WTC11 (cell line): ENCODE measurements around the gene EFNB3. TPM values are rescaled to one million over a fixed set of nuclear protein-coding genes. Genes with fewer than 3 reads are reported as not detected.

Experiments used
- ATAC-seq: fragments of 200-7000 bp; cut with Tn5 transposase; 2 replicates; pipeline ENCODE4 v1.10.0; 2021; ENCODE audit warnings: mild to moderate bottlenecking, moderate library complexity
- CTCF ChIA-PET: fragments of 300-600 bp; sonication (Branson Sonifier 250); formaldehyde crosslinking; loops from one replicate; lab custom pipeline; 2021; ENCODE audit warnings: antibody characterized with exemption; lab: Charles Lee
- POLR2A ChIA-PET: fragments of 350-600 bp; sonication (Branson Sonifier 250); formaldehyde crosslinking; loops from one replicate; lab custom pipeline; 2021; ENCODE audit warnings: antibody characterized with exemption; lab: Charles Lee
- DNase-seq: peaks from one replicate; pipeline ENCODE4 v3.0.0; 2021; ENCODE audit warnings: low spot score
- H3K27ac Mint-ChIP-seq: 2 replicates; pipeline ENCODE4 v1.8.0; 2021; ENCODE audit warnings: mixed read lengths
- H3K27me3 Mint-ChIP-seq: 2 replicates; pipeline ENCODE4 v1.8.0; 2021; ENCODE audit warnings: low read depth, mild to moderate bottlenecking, moderate library complexity, mixed read lengths
- H3K36me3 Mint-ChIP-seq: 2 replicates; pipeline ENCODE4 v1.8.0; 2021; ENCODE audit warnings: mixed read lengths
- H3K4me1 Mint-ChIP-seq: 2 replicates; pipeline ENCODE4 v1.8.0; 2022; ENCODE audit warnings: mixed read lengths
- H3K4me3 Mint-ChIP-seq: 2 replicates; pipeline ENCODE4 v1.8.0; 2021; ENCODE audit warnings: mild to moderate bottlenecking, moderate library complexity, mixed read lengths
- H3K9me3 Mint-ChIP-seq: 2 replicates; pipeline ENCODE4 v1.8.0; 2021; ENCODE audit warnings: mixed read lengths
- CTCF ChIP-seq: fragments of 200-600 bp; IDR thresholded peaks from 2 replicates; pipeline ENCODE4 v1.8.0; 2022; ENCODE audit warnings: antibody characterized with exemption
- ELF4 ChIP-seq: sonication (generic); formaldehyde crosslinking; IDR thresholded peaks from 2 replicates; pipeline ENCODE4 v1.8.1; 2022; ENCODE audit warnings: low read depth, mild to moderate bottlenecking, moderate library complexity, missing genetic modification reagents
- EMX1 ChIP-seq: fragments of 250-450 bp; sonication (Bioruptor Pico); IDR thresholded peaks from 2 replicates; pipeline ENCODE4 v1.8.0; 2021; ENCODE audit warnings: mild to moderate bottlenecking
- ESRRA ChIP-seq: sonication (generic); formaldehyde crosslinking; IDR thresholded peaks from 2 replicates; pipeline ENCODE4 v1.8.1; 2022; ENCODE audit warnings: mild to moderate bottlenecking, missing genetic modification reagents, borderline replicate concordance
- FOXK1 ChIP-seq: sonication (generic); formaldehyde crosslinking; IDR thresholded peaks from 2 replicates; pipeline ENCODE4 v1.8.0; 2022; ENCODE audit warnings: mild to moderate bottlenecking, moderate library complexity, missing genetic modification reagents
- FOXP1 ChIP-seq: sonication (generic); formaldehyde crosslinking; IDR thresholded peaks from 2 replicates; pipeline ENCODE4 v1.8.0; 2022; ENCODE audit warnings: missing genetic modification reagents, mild to moderate bottlenecking, moderate library complexity, borderline replicate concordance
- GRHL2 ChIP-seq: fragments of 250-450 bp; sonication (Bioruptor Pico); IDR thresholded peaks from 2 replicates; pipeline ENCODE4 v1.8.0; 2022; ENCODE audit warnings: mild to moderate bottlenecking, moderate library complexity; ENCODE audit not compliant: insufficient replicate concordance, severe bottlenecking
- GTF2I ChIP-seq: fragments of 250-450 bp; sonication (Bioruptor Pico); conservative IDR thresholded peaks from 2 replicates; pipeline ENCODE4 v1.4.0; 2021; ENCODE audit warnings: mild to moderate bottlenecking
- MXD4 ChIP-seq: fragments of 250-450 bp; sonication (Bioruptor Pico); IDR thresholded peaks from 2 replicates; pipeline ENCODE4 v1.8.0; 2021; ENCODE audit warnings: mild to moderate bottlenecking, moderate library complexity, borderline replicate concordance
- MYBL2 ChIP-seq: sonication (generic); formaldehyde crosslinking; IDR thresholded peaks from 2 replicates; pipeline ENCODE4 v1.8.1; 2023; ENCODE audit warnings: mild to moderate bottlenecking, moderate library complexity, missing genetic modification reagents
- NFATC4 ChIP-seq: fragments of 250-450 bp; sonication (Bioruptor Pico); IDR thresholded peaks from 2 replicates; pipeline ENCODE4 v1.9.0; 2021; ENCODE audit warnings: mild to moderate bottlenecking
- NR2C2 ChIP-seq: sonication (generic); formaldehyde crosslinking; IDR thresholded peaks from 2 replicates; pipeline ENCODE4 v1.8.0; 2022; ENCODE audit warnings: mild to moderate bottlenecking, missing genetic modification reagents
- NR3C1 ChIP-seq: sonication (generic); formaldehyde crosslinking; conservative IDR thresholded peaks from 2 replicates; pipeline ENCODE4 v1.8.1; 2023; ENCODE audit warnings: low read depth, mild to moderate bottlenecking, missing genetic modification reagents
- PREB ChIP-seq: sonication (generic); formaldehyde crosslinking; IDR thresholded peaks from 2 replicates; pipeline ENCODE4 v1.8.1; 2022; ENCODE audit warnings: mild to moderate bottlenecking, missing genetic modification reagents, moderate library complexity, borderline replicate concordance
- TP53 ChIP-seq: sonication (generic); formaldehyde crosslinking; IDR thresholded peaks from 2 replicates; pipeline ENCODE4 v1.8.1; 2023; ENCODE audit warnings: mild to moderate bottlenecking, missing genetic modification reagents
- ZNF121 ChIP-seq: sonication (generic); formaldehyde crosslinking; IDR thresholded peaks from 2 replicates; pipeline ENCODE4 v1.8.0; 2023; ENCODE audit warnings: missing genetic modification reagents
- ZNF317 ChIP-seq: sonication (generic); formaldehyde crosslinking; IDR thresholded peaks from 2 replicates; pipeline ENCODE4 v1.8.1; 2023; ENCODE audit warnings: low read depth, mild to moderate bottlenecking, moderate library complexity, missing genetic modification reagents, borderline replicate concordance
- ZNF423 ChIP-seq: fragments of 250-450 bp; sonication (Bioruptor Pico); IDR thresholded peaks from 2 replicates; pipeline ENCODE4 v2.1.2; 2022; ENCODE audit warnings: mild to moderate bottlenecking, moderate library complexity
- total RNA-seq: library from RNA; stranded (reverse); gene quantifications from 3 replicates; pipeline ENCODE4 v1.2.3, GENCODE V29; 2021
- TF ChIP-seq, protein P1 (sequence below): sonication (generic); formaldehyde crosslinking; IDR thresholded peaks from 2 replicates; pipeline ENCODE4 v1.8.1; 2023; ENCODE audit warnings: mild to moderate bottlenecking, missing genetic modification reagents, moderate library complexity
- TF ChIP-seq, protein P2 (sequence below): fragments of 250-450 bp; sonication (Bioruptor Pico); IDR thresholded peaks from 2 replicates; pipeline ENCODE4 v1.8.0; 2021; ENCODE audit warnings: mild to moderate bottlenecking
- TF ChIP-seq, protein P3 (sequence below): sonication (generic); formaldehyde crosslinking; IDR thresholded peaks from 2 replicates; pipeline ENCODE4 v1.8.0; 2023; ENCODE audit warnings: mild to moderate bottlenecking, missing genetic modification reagents
- TF ChIP-seq, protein P4 (sequence below): sonication (generic); formaldehyde crosslinking; conservative IDR thresholded peaks from 2 replicates; pipeline ENCODE4 v1.8.1; 2023; ENCODE audit warnings: mild to moderate bottlenecking, low read depth, missing genetic modification reagents, moderate library complexity
- TF ChIP-seq, protein P5 (sequence below): sonication (generic); formaldehyde crosslinking; IDR thresholded peaks from 2 replicates; pipeline ENCODE4 v1.8.0; 2022; ENCODE audit warnings: mild to moderate bottlenecking, missing genetic modification reagents
- TF ChIP-seq, protein P6 (sequence below): sonication (generic); formaldehyde crosslinking; IDR thresholded peaks from 2 replicates; pipeline ENCODE4 v1.8.1; 2022; ENCODE audit warnings: mild to moderate bottlenecking, moderate library complexity, missing genetic modification reagents

Gene EFNB3
- total RNA-seq, 1 experiment from 2014 or later: 14.7 TPM

DNA sequence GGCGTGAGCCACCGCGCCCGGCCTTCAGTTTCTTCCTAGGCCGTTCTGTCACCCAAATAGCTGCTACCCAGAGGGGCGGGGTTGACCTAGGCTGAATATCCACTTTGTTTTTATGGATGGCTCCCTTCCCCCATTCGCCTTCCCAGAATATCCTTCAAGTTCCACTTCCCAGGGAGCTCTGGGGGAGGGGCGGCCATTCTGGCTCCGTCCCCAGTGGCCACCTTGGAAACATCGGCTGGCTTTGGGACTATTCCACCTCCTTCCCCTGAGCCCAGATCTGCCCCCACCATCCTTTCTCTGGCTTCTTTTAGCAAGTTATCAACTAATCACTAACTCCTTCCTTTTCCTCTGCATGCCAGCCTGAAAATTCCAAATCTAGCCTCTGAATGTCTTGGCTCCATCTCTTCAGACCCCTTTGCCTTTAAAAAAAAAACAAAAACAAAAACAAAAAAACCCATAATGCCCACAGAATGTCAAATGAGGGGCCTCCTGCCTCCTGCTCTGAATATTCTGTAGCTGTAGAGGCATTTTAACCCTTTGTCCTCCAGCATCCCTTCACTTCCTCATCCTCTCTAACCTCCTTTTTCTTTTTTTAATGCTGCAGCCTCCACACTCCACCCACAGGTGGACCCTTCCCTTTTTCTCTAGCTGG, 47.9 kb upstream of the EFNB3 start:
- ATAC-seq (peak; percentile 91), DNase-seq (peak; percentile 94)
- no peaks in the 10 kb centered on the region for H3K9me3 Mint-ChIP-seq
- peaks cover 47% of the 10 kb centered on the region for H3K4me1 Mint-ChIP-seq
- H3K27me3 Mint-ChIP-seq: peaks cover 14% of the 10 kb centered on the region
- peak overlapping the region; percentile 53 for H3K4me3 Mint-ChIP-seq
- H3K36me3 Mint-ChIP-seq: peaks cover 28% of the 10 kb centered on the region
- H3K27ac Mint-ChIP-seq: peak overlapping the region; percentile 97
- ChIA-PET CTCF (interaction anchor here (0.5 to 6.9 kb wide), 24 partner anchors 9 to 404 kb away, joined by 3 to 68 read pairs (median 6); partner anchors contain the start of genes ACAP1, DNAH2, FXR2 and MPDU1), POLR2A (interaction anchor here (0.5 to 2.4 kb wide), 15 partner anchors 8 to 186 kb away, joined by 3 to 22 read pairs (median 5); partner anchors contain the start of genes DNAH2, EFNB3, FXR2 and MPDU1)
- TF ChIP-seq, protein P1, sequence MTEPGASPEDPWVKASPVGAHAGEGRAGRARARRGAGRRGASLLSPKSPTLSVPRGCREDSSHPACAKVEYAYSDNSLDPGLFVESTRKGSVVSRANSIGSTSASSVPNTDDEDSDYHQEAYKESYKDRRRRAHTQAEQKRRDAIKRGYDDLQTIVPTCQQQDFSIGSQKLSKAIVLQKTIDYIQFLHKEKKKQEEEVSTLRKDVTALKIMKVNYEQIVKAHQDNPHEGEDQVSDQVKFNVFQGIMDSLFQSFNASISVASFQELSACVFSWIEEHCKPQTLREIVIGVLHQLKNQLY: no peak
- TF ChIP-seq NFATC4 (no peak), ZNF121 (CRISPR knock-in tag) (no peak), ELF4 (CRISPR knock-in tag) (no peak), GRHL2 (CRISPR knock-in tag) (no peak), TP53 (CRISPR knock-in tag) (no peak), MXD4 (no peak), NR3C1 (CRISPR knock-in tag) (no peak), ESRRA (CRISPR knock-in tag) (no peak), ZNF423 (CRISPR knock-in tag) (no peak), MYBL2 (no peak), ZNF317 (CRISPR knock-in tag) (no peak), PREB (CRISPR knock-in tag) (no peak), CTCF (no peak), EMX1 (CRISPR knock-in tag) (0 out of 2 replicates have a peak, but pooled peaks have one; percentile 32), FOXK1 (CRISPR knock-in tag) (peak; percentile 62; the same call in 1 of the 2 replicates), GTF2I (CRISPR knock-in tag) (no peak), FOXP1 (CRISPR knock-in tag) (0 out of 2 replicates have a peak, but pooled peaks have one; percentile 38), NR2C2 (CRISPR knock-in tag) (no peak)
- TF ChIP-seq, protein P2, sequence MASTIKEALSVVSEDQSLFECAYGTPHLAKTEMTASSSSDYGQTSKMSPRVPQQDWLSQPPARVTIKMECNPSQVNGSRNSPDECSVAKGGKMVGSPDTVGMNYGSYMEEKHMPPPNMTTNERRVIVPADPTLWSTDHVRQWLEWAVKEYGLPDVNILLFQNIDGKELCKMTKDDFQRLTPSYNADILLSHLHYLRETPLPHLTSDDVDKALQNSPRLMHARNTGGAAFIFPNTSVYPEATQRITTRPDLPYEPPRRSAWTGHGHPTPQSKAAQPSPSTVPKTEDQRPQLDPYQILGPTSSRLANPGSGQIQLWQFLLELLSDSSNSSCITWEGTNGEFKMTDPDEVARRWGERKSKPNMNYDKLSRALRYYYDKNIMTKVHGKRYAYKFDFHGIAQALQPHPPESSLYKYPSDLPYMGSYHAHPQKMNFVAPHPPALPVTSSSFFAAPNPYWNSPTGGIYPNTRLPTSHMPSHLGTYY (CRISPR knock-in tag): no peak
- TF ChIP-seq, protein P3, sequence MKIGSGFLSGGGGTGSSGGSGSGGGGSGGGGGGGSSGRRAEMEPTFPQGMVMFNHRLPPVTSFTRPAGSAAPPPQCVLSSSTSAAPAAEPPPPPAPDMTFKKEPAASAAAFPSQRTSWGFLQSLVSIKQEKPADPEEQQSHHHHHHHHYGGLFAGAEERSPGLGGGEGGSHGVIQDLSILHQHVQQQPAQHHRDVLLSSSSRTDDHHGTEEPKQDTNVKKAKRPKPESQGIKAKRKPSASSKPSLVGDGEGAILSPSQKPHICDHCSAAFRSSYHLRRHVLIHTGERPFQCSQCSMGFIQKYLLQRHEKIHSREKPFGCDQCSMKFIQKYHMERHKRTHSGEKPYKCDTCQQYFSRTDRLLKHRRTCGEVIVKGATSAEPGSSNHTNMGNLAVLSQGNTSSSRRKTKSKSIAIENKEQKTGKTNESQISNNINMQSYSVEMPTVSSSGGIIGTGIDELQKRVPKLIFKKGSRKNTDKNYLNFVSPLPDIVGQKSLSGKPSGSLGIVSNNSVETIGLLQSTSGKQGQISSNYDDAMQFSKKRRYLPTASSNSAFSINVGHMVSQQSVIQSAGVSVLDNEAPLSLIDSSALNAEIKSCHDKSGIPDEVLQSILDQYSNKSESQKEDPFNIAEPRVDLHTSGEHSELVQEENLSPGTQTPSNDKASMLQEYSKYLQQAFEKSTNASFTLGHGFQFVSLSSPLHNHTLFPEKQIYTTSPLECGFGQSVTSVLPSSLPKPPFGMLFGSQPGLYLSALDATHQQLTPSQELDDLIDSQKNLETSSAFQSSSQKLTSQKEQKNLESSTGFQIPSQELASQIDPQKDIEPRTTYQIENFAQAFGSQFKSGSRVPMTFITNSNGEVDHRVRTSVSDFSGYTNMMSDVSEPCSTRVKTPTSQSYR (CRISPR knock-in tag): peak; percentile 90; the same call in 1 of the 2 replicates
- TF ChIP-seq, protein P4, sequence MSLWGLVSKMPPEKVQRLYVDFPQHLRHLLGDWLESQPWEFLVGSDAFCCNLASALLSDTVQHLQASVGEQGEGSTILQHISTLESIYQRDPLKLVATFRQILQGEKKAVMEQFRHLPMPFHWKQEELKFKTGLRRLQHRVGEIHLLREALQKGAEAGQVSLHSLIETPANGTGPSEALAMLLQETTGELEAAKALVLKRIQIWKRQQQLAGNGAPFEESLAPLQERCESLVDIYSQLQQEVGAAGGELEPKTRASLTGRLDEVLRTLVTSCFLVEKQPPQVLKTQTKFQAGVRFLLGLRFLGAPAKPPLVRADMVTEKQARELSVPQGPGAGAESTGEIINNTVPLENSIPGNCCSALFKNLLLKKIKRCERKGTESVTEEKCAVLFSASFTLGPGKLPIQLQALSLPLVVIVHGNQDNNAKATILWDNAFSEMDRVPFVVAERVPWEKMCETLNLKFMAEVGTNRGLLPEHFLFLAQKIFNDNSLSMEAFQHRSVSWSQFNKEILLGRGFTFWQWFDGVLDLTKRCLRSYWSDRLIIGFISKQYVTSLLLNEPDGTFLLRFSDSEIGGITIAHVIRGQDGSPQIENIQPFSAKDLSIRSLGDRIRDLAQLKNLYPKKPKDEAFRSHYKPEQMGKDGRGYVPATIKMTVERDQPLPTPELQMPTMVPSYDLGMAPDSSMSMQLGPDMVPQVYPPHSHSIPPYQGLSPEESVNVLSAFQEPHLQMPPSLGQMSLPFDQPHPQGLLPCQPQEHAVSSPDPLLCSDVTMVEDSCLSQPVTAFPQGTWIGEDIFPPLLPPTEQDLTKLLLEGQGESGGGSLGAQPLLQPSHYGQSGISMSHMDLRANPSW (CRISPR knock-in tag): no peak
- TF ChIP-seq, protein P5, sequence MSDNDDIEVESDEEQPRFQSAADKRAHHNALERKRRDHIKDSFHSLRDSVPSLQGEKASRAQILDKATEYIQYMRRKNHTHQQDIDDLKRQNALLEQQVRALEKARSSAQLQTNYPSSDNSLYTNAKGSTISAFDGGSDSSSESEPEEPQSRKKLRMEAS: peak; percentile 61; the same call in 1 of the 2 replicates
- TF ChIP-seq, protein P6, sequence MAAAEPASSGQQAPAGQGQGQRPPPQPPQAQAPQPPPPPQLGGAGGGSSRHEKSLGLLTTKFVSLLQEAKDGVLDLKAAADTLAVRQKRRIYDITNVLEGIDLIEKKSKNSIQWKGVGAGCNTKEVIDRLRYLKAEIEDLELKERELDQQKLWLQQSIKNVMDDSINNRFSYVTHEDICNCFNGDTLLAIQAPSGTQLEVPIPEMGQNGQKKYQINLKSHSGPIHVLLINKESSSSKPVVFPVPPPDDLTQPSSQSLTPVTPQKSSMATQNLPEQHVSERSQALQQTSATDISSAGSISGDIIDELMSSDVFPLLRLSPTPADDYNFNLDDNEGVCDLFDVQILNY (CRISPR knock-in tag): no peak
